ENCODE results near the gene C10orf67.

DNA sequence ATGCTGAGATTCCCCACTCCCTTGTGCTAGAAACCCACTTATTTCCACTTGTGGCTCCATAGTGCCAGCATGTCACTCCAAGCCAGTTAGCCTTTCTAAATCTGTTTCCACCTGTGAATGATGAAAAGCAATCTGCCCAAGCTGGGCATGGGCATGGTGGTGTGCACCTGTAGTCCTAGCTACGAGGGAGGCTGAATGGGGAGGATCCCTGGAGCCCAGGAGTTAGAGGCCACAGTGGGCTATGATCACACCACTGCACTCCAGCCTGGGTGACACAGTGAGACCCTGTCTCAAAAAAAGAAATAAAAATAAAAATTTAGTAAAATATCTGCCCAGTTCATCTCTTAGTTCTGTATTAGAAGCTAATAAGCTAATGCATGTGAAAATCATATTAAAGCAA is 157.4 kb downstream of the C10orf67 start:
- TF ChIP-seq, protein P1, sequence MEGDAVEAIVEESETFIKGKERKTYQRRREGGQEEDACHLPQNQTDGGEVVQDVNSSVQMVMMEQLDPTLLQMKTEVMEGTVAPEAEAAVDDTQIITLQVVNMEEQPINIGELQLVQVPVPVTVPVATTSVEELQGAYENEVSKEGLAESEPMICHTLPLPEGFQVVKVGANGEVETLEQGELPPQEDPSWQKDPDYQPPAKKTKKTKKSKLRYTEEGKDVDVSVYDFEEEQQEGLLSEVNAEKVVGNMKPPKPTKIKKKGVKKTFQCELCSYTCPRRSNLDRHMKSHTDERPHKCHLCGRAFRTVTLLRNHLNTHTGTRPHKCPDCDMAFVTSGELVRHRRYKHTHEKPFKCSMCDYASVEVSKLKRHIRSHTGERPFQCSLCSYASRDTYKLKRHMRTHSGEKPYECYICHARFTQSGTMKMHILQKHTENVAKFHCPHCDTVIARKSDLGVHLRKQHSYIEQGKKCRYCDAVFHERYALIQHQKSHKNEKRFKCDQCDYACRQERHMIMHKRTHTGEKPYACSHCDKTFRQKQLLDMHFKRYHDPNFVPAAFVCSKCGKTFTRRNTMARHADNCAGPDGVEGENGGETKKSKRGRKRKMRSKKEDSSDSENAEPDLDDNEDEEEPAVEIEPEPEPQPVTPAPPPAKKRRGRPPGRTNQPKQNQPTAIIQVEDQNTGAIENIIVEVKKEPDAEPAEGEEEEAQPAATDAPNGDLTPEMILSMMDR (conservative IDR thresholded peaks at IDR 0.05; ENCODE audit: low read length) = no peak
- TF ChIP-seq EZH2phosphoT487 (IDR thresholded peaks at IDR 0.05; ENCODE audit: borderline replicate concordance, low read depth, low read length) = no peak

Measured in OCI-LY7 (cell line).